GM15510 (cell line): ENCODE results near the gene RBMS1.

Source experiments
- POLR2A ChIP-seq: IDR thresholded peaks from 3 replicates; pipeline ENCODE4 v1.6.1; 2011; ENCODE audit warnings: borderline replicate concordance; ENCODE audit not compliant: insufficient read length; ENCODE audit errors: extremely low read depth

Gene RBMS1

GRCh38 chr2:160317181-160318099 lies 176.2 kb downstream of the RBMS1 start:
- TF ChIP-seq POLR2A = no peak

- no peak for TF ChIP-seq POLR2A
Observed at GRCh38 chr2:160315337-160315736, 178.3 kb downstream of the RBMS1 start.

GRCh38 chr2:160310118-160310828 lies 183.3 kb downstream of the RBMS1 start:
- no peak for TF ChIP-seq POLR2A

DNA sequence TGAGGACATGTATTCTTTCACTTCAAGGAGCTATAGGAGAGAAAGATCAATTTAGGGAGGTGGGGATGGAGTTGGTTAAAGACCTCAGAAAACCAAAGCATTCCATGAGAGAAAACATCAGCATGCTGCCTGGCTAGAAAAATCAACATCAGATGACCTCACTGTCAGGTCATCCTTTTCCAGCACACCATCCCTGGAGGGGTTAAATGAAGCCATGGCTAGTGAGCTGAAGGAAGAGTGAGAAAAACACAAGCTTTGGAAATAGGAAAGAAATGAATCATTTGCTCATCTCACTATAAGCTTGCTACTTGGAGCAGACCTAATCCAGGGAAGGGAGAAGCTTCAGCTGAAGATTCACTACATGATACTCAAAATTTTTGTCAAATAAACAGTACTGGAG lies 184.0 kb downstream of the RBMS1 start:
- TF ChIP-seq POLR2A = no peak

GRCh38 chr2:160308915-160309314 lies 184.7 kb downstream of the RBMS1 start:
- TF ChIP-seq POLR2A = no peak

- TF ChIP-seq POLR2A = no peak
Observed at GRCh38 chr2:160308476-160308875, 185.1 kb downstream of the RBMS1 start.

- TF ChIP-seq POLR2A = no peak
Observed at GRCh38 chr2:160306985-160307384, 186.6 kb downstream of the RBMS1 start.

DNA sequence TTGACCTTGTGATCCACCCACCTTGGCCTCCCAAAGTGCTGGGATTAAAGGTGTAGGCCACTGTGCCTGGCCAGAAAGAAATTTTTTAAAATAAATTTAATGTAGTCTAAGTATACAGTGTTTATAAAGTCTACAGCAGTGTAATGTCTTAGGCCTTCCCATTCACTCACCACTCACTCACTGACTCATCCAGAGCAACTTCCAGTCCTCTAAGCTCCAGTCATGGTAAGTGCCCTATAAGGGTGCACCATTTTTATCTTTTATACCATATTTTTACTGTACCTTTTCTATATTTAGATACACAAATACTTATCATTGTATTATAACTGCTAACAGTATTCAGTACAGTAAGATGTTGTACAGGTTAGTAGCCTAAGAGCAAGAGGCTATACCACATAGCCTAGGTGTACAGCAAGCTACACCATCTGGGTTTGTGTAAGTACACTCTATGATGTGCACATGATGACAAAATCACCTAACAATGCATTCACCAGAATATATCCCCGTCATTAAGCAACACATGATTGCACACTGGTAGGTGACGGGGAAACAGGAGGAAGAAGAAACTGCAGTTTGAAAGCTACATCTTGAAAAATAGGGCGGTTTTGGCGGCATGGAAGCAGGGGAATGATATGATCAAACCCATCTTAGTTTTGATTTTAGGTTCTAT lies 188.4 kb downstream of the RBMS1 start:
- TF ChIP-seq POLR2A = no peak

GRCh38 chr2:160303527-160303926 lies 190.1 kb downstream of the RBMS1 start:
- TF ChIP-seq POLR2A = no peak

DNA sequence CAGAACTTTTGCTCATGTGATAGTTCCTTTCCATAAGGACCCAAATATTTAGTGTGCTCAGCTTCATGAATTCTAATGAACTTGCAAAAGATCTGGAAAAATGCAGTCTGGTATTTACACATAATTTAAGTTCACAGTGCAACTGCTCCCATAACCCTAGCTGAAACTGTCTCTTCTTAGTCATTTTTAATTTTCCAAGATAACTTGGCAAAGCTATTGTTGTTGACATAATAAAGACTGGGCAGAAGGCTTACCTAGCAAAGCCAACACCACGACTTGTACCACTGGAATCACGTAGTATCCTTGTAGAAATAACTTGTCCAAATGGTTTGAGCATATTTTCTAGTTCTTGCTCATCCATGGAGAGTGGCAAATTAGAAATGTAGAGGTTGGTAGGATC lies 190.5 kb downstream of the RBMS1 start:
- no peak for TF ChIP-seq POLR2A

DNA sequence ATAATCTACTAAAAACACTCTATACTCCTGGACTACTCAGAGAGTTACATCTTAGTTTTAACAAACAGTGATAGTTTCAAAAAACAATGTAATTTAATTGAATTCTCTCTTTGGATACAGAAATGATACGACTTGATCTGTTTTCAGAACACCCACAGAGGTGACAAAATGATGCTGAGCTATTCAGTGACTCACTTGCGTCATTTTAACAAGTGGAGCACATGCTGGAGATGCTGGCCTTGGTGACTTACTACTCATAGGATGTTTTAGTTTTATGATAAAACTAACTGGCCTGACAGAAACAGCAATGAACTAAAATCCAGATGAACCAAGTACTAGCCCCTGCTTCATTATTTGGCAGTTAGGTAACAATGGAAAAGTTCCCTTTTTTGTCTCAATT lies 192.2 kb downstream of the RBMS1 start:
- no peak for TF ChIP-seq POLR2A

DNA sequence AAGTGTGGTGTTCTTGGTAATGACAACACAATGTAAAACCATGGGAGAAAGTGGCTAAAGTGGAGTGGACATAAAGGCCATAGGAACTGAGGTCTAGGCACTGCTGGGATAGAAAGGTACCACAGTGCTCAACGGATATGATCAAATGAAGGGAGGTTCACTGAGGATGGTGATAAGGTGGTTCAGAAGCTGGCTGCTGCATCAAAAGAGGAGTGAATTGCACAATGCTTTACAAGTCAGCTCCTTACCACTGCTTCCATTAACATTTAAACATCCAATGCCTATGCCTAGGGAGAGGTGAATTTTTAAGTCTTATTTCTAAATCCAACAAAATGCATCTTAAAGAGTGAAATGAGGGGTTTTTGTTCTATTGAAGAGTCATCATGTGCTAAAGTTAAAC lies 193.4 kb downstream of the RBMS1 start:
- no peak for TF ChIP-seq POLR2A

DNA sequence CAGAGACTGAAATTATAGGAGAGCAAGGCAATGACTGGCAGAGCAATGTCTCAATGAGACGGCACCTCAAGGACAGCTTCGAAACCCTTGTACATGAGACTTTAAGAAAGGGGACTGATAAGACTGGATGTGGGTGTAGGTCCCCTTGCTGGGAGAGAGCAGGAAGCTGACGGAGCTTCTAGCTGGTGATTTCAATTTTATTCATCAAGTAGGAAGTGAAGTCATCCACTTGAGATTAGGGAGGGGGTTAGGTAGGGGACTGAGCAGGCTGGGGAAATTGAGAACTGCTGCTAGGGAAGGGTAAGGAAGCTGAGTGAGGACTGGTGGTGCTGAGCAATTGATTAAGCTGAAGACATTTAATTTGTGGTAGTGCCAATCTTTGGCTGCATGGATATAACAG lies 194.1 kb downstream of the RBMS1 start:
- no peak for TF ChIP-seq POLR2A

DNA sequence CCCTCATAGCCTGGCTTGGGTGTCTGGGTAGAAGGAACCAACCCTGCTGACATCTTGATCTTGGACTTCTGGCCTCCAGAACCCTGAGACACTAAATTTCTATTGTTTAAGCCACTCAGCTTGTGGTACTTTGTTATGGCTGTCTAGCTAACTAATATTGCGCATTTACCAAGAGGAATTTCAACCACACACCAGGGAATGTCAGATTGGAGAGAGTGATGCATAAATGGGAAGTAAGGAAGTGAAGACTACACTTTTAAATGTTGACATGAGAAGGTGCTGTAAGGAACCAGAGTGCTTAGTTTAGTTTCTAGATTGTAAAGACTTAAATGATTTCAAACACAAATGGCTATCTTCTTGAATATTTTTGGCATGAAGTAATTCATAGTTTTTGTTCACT lies 194.6 kb downstream of the RBMS1 start:
- TF ChIP-seq POLR2A = no peak

- TF ChIP-seq POLR2A = no peak
Observed at GRCh38 chr2:160295519-160296207, 197.9 kb downstream of the RBMS1 start.
